NT2/D1 (cell line): ENCODE data around the gene RPRD1A.
"Not testable (repeated sequence)": the region's sequence is repeated elsewhere in the genome, so short reads cannot be mapped to it uniquely, and the experiment has no call there.

Experiments used
- DNase-seq: peaks from one replicate; pipeline ENCODE4 v3.0.0-alpha.2; 2011; ENCODE audit warnings: low read depth, low spot score
- H3K27me3 ChIP-seq: 2 replicates; pipeline ENCODE4 v1.6.0; 2011; ENCODE audit warnings: mild to moderate bottlenecking; ENCODE audit not compliant: insufficient read length, insufficient read depth
- H3K36me3 ChIP-seq: 2 replicates; pipeline ENCODE4 v1.6.1; 2011; ENCODE audit warnings: mild to moderate bottlenecking, low read length, mixed read lengths; ENCODE audit not compliant: insufficient read depth, insufficient read length
- H3K4me1 ChIP-seq: 2 replicates; pipeline ENCODE4 v1.5.1; 2011; ENCODE audit not compliant: insufficient read depth, insufficient read length
- H3K4me3 ChIP-seq: 2 replicates; pipeline ENCODE4 v1.5.1; 2011; ENCODE audit warnings: low read depth; ENCODE audit not compliant: insufficient read length
- H3K9ac ChIP-seq: 2 replicates; pipeline ENCODE4 v1.6.0; 2011; ENCODE audit warnings: low read depth; ENCODE audit not compliant: insufficient read length
- H3K9me3 ChIP-seq: 2 replicates; pipeline ENCODE4 v1.5.1; 2011; ENCODE audit warnings: mild to moderate bottlenecking, low read length; ENCODE audit not compliant: insufficient read depth
- SUZ12 ChIP-seq: IDR thresholded peaks from 2 replicates; pipeline ENCODE4 v1.6.1; 2011; ENCODE audit not compliant: insufficient read length, insufficient read depth; ENCODE audit errors: extremely low read depth
- YY1 ChIP-seq: IDR thresholded peaks from 2 replicates; pipeline ENCODE4 v1.6.1; 2011; ENCODE audit not compliant: insufficient read length, insufficient read depth
- ZNF274 ChIP-seq: IDR thresholded peaks from 2 replicates; pipeline ENCODE4 v1.6.1; 2011; ENCODE audit warnings: mild to moderate bottlenecking, low read depth, low read length

The RPRD1A gene

GRCh38 chr18:36031407-36031806 is 36.0 kb downstream of the RPRD1A start:
- H3K4me1 ChIP-seq, result no peaks in the 10 kb centered on the region
- no peak overlapping the region for H3K9ac ChIP-seq
- H3K4me3 ChIP-seq, result no peak overlapping the region
- DNase-seq, result no peak
- TF ChIP-seq YY1 (no peak), ZNF274 (no peak), SUZ12 (no peak)
- no peaks in the 10 kb centered on the region for H3K9me3 ChIP-seq
- H3K27me3 ChIP-seq, result no peaks in the 10 kb centered on the region
- peaks cover 40% of the 10 kb centered on the region for H3K36me3 ChIP-seq

- Histone ChIP-seq H3K4me1 (no peaks in the 10 kb centered on the region), H3K9ac (no peak overlapping the region), H3K9me3 (no peaks in the 10 kb centered on the region), H3K36me3 (peaks cover 56% of the 10 kb centered on the region), H3K27me3 (no peaks in the 10 kb centered on the region), H3K4me3 (no peak overlapping the region)
- TF ChIP-seq ZNF274, result no peak
- TF ChIP-seq SUZ12, result no peak
- TF ChIP-seq YY1, result no peak
- DNase-seq, result no peak
Measured at GRCh38 chr18:36028859-36029258, 38.5 kb downstream of the RPRD1A start.

GRCh38 chr18:36025025-36025424 is 42.3 kb downstream of the RPRD1A start:
- DNase-seq, result no peak
- peaks cover 53% of the 10 kb centered on the region for H3K36me3 ChIP-seq

GRCh38 chr18:36024241-36024640 is 43.1 kb downstream of the RPRD1A start:
- DNase-seq, H3K27me3 ChIP-seq, H3K9ac ChIP-seq, H3K4me1 ChIP-seq, H3K9me3 ChIP-seq, H3K4me3 ChIP-seq: not testable (repeated sequence)
- peaks cover 47% of the 10 kb centered on the region for H3K36me3 ChIP-seq

More at GRCh38 chr18:36025025-36025424, 42.3 kb downstream of the RPRD1A start:
- Histone ChIP-seq H3K4me3 (no peak overlapping the region), H3K27me3 (no peaks in the 10 kb centered on the region), H3K4me1 (no peaks in the 10 kb centered on the region), H3K9me3 (no peaks in the 10 kb centered on the region), H3K9ac (no peak overlapping the region)
- TF ChIP-seq YY1 (no peak), ZNF274 (no peak), SUZ12 (no peak)

GRCh38 chr18:36023336-36023735 is 44.0 kb downstream of the RPRD1A start:
- Histone ChIP-seq H3K9ac (no peak overlapping the region), H3K27me3 (no peaks in the 10 kb centered on the region), H3K4me3 (no peak overlapping the region), H3K9me3 (no peaks in the 10 kb centered on the region), H3K4me1 (no peaks in the 10 kb centered on the region), H3K36me3 (peaks cover 39% of the 10 kb centered on the region)
- DNase-seq, result no peak
- TF ChIP-seq YY1 (no peak), SUZ12 (no peak), ZNF274 (no peak)

GRCh38 chr18:36020174-36020711 is 47.1 kb downstream of the RPRD1A start:
- Histone ChIP-seq H3K27me3 (no peaks in the 10 kb centered on the region), H3K9ac (no peak overlapping the region), H3K36me3 (peaks cover 18% of the 10 kb centered on the region), H3K4me1 (no peaks in the 10 kb centered on the region), H3K4me3 (no peak overlapping the region), H3K9me3 (no peaks in the 10 kb centered on the region)
- no peak for TF ChIP-seq SUZ12
- no peak for TF ChIP-seq ZNF274
- no peak for TF ChIP-seq YY1
- no peak for DNase-seq

- Histone ChIP-seq H3K4me3 (no peak overlapping the region), H3K9ac (no peak overlapping the region), H3K27me3 (no peaks in the 10 kb centered on the region), H3K36me3 (peaks cover 8% of the 10 kb centered on the region), H3K4me1 (no peaks in the 10 kb centered on the region), H3K9me3 (no peaks in the 10 kb centered on the region)
- TF ChIP-seq SUZ12 (no peak), YY1 (no peak), ZNF274 (no peak)
- no peak for DNase-seq
Measured at GRCh38 chr18:36017232-36017631, 50.1 kb downstream of the RPRD1A start.

GRCh38 chr18:36015629-36016028 is 51.7 kb downstream of the RPRD1A start:
- Histone ChIP-seq H3K4me1 (no peaks in the 10 kb centered on the region), H3K4me3 (no peak overlapping the region), H3K9ac (no peak overlapping the region), H3K9me3 (no peaks in the 10 kb centered on the region), H3K36me3 (peaks cover 4% of the 10 kb centered on the region), H3K27me3 (no peaks in the 10 kb centered on the region)
- no peak for DNase-seq
- TF ChIP-seq SUZ12 (no peak), YY1 (no peak), ZNF274 (no peak)
